H9 (cell line): ENCODE results near the gene CKS2. TPM values are rescaled to one million over a fixed set of nuclear protein-coding genes. Genes with fewer than 3 reads are reported as not detected.

ENCODE experiments used
- DNase-seq: peaks from one replicate; pipeline ENCODE4 v3.0.0-alpha.2; 2017
- H2AFZ ChIP-seq: one replicate; pipeline ENCODE4 v1.6.1; 2013; ENCODE audit warnings: mild to moderate bottlenecking, low read length, control low read depth, moderate library complexity
- H2AK5ac ChIP-seq: 2 replicates; pipeline ENCODE4 v1.6.1; 2013; ENCODE audit warnings: low read length, control low read depth, mixed read lengths; ENCODE audit not compliant: insufficient read length
- H2BK120ac ChIP-seq: one replicate; pipeline ENCODE4 v1.6.1; 2013; ENCODE audit warnings: low read depth, mild to moderate bottlenecking, low read length, control low read depth, inconsistent platforms; ENCODE audit not compliant: poor library complexity, severe bottlenecking
- H2BK12ac ChIP-seq: 2 replicates; pipeline ENCODE4 v1.6.1; 2013; ENCODE audit warnings: low read length, control low read depth, mixed read lengths, low read depth; ENCODE audit not compliant: insufficient read length
- H2BK15ac ChIP-seq: 2 replicates; pipeline ENCODE4 v1.6.1; 2013; ENCODE audit warnings: low read depth, low read length, control low read depth
- H2BK20ac ChIP-seq: one replicate; pipeline ENCODE4 v1.6.1; 2013; ENCODE audit warnings: low read depth, mild to moderate bottlenecking, low read length, control low read depth, inconsistent platforms; ENCODE audit not compliant: poor library complexity, severe bottlenecking
- H2BK5ac ChIP-seq: 2 replicates; pipeline ENCODE4 v1.6.1; 2013; ENCODE audit warnings: low read length, control low read depth, mixed read lengths; ENCODE audit not compliant: insufficient read length
- H3K14ac ChIP-seq: 2 replicates; pipeline ENCODE4 v1.6.1; 2013; ENCODE audit warnings: low read length, control low read depth; ENCODE audit not compliant: insufficient read depth
- H3K18ac ChIP-seq: 2 replicates; pipeline ENCODE4 v1.6.1; 2013; ENCODE audit warnings: low read depth, mild to moderate bottlenecking, mixed read lengths, low read length, control low read depth; ENCODE audit not compliant: insufficient read length
- H3K23ac ChIP-seq: 2 replicates; pipeline ENCODE4 v1.6.1; 2013; ENCODE audit warnings: low read length, control low read depth, mixed read lengths, low read depth; ENCODE audit not compliant: insufficient read length
- H3K23me2 ChIP-seq: 2 replicates; pipeline ENCODE4 v1.6.1; 2013; ENCODE audit warnings: low read depth, mild to moderate bottlenecking, mixed read lengths, low read length, control low read depth; ENCODE audit not compliant: insufficient read length, poor library complexity, severe bottlenecking
- H3K27ac ChIP-seq: 2 replicates; pipeline ENCODE4 v1.5.1; 2013; ENCODE audit warnings: low read length, control low read depth, mixed read lengths, low read depth; ENCODE audit not compliant: insufficient read length
- H3K27me3 ChIP-seq: 2 replicates; pipeline ENCODE4 v1.6.1; 2013; ENCODE audit warnings: low read length, control low read depth, inconsistent platforms; ENCODE audit not compliant: insufficient read depth
- H3K4ac ChIP-seq: 2 replicates; pipeline ENCODE4 v1.6.1; 2013; ENCODE audit warnings: low read depth, mild to moderate bottlenecking, control low read depth, inconsistent platforms, low read length, moderate library complexity
- H3K4me1 ChIP-seq: 2 replicates; pipeline ENCODE4 v1.6.1; 2013; ENCODE audit warnings: low read length, control low read depth, inconsistent platforms; ENCODE audit not compliant: insufficient read depth
- H3K4me2 ChIP-seq: 2 replicates; pipeline ENCODE4 v1.6.1; 2013; ENCODE audit warnings: low read length, control low read depth, mixed read lengths; ENCODE audit not compliant: insufficient read length, insufficient read depth
- H3K56ac ChIP-seq: 2 replicates; pipeline ENCODE4 v1.6.1; 2013; ENCODE audit warnings: low read depth, mild to moderate bottlenecking, mixed read lengths, low read length, control low read depth; ENCODE audit not compliant: insufficient read length
- H3K79me1 ChIP-seq: 2 replicates; pipeline ENCODE4 v1.6.1; 2013; ENCODE audit warnings: low read depth, mild to moderate bottlenecking, moderate library complexity, low read length, control low read depth, inconsistent platforms; ENCODE audit not compliant: insufficient read depth, poor library complexity, severe bottlenecking
- H3K79me2 ChIP-seq: 2 replicates; pipeline ENCODE4 v1.6.1; 2013; ENCODE audit warnings: low read length, control low read depth, inconsistent platforms; ENCODE audit not compliant: insufficient read depth
- H3K9ac ChIP-seq: 2 replicates; pipeline ENCODE4 v1.6.1; 2013; ENCODE audit warnings: low read length, control low read depth, mixed read lengths; ENCODE audit not compliant: insufficient read length; ENCODE audit errors: extremely low read depth
- H3K9me3 ChIP-seq: one replicate; pipeline ENCODE4 v1.6.1; 2013; ENCODE audit warnings: low read depth, low read length, inconsistent platforms; ENCODE audit not compliant: control insufficient read depth
- H3T11ph ChIP-seq: one replicate; pipeline ENCODE4 v1.6.1; 2013; ENCODE audit warnings: mild to moderate bottlenecking, low read length, control low read depth, inconsistent platforms
- H4K20me1 ChIP-seq: one replicate; pipeline ENCODE4 v1.6.1; 2013; ENCODE audit not compliant: control insufficient read depth, insufficient read length, insufficient read depth
- H4K5ac ChIP-seq: 2 replicates; pipeline ENCODE4 v1.6.1; 2013; ENCODE audit warnings: low read depth, mild to moderate bottlenecking, mixed read lengths, low read length, control low read depth; ENCODE audit not compliant: insufficient read length
- H4K8ac ChIP-seq: replicated peaks from 2 replicates; pipeline ENCODE4 v1.6.1; 2013; ENCODE audit warnings: low read length, control low read depth, mixed read lengths, low read depth; ENCODE audit not compliant: insufficient read length
- H4K91ac ChIP-seq: 2 replicates; pipeline ENCODE4 v1.6.1; 2013; ENCODE audit warnings: low read depth, mild to moderate bottlenecking, moderate library complexity, mixed read lengths, low read length, control low read depth; ENCODE audit not compliant: insufficient read length
- H3K27ac Mint-ChIP-seq, 3 experiments: 2 replicates in 2 of 3; 3 replicates in 1 of 3; pipeline ENCODE4 v1.8.0; 2020 to 2021; ENCODE audit warnings: mixed read lengths in 3 of 3, mild to moderate bottlenecking in 1 of 3, moderate library complexity in 1 of 3
- H3K27me3 Mint-ChIP-seq: 2 replicates; pipeline ENCODE4 v1.8.0; 2021; ENCODE audit warnings: low read depth, mild to moderate bottlenecking, moderate library complexity, mixed read lengths
- H3K36me3 Mint-ChIP-seq, 3 experiments: 2 replicates in 2 of 3; 3 replicates in 1 of 3; pipeline ENCODE4 v1.8.0; 2020 to 2021; ENCODE audit warnings: low read depth in 3 of 3, mixed read lengths in 3 of 3; ENCODE audit not compliant: insufficient read depth in 1 of 3
- H3K4me1 Mint-ChIP-seq, 2 experiments: 2 replicates each; pipeline ENCODE4 v1.8.0; 2020; ENCODE audit warnings: mixed read lengths in 2 of 2
- H3K4me3 Mint-ChIP-seq, 2 experiments: 2 replicates in 1 of 2; 3 replicates in 1 of 2; pipeline ENCODE4 v1.8.0; 2020 to 2021; ENCODE audit warnings: mild to moderate bottlenecking in 2 of 2, mixed read lengths in 2 of 2, moderate library complexity in 1 of 2
- H3K9me3 Mint-ChIP-seq, 2 experiments: 2 replicates in 1 of 2; 3 replicates in 1 of 2; pipeline ENCODE4 v1.8.0; 2020; ENCODE audit warnings: mild to moderate bottlenecking in 2 of 2, mixed read lengths in 2 of 2, moderate library complexity in 1 of 2
- WGBS: extraction: QIAGEN DNeasy Blood & Tissue Kit; methylation state at CpG from one replicate; pipeline ENCODE4 v1.1.7; 2013; ENCODE audit warnings: missing lambda C conversion rate, low lambda C conversion rate, mixed read lengths; ENCODE audit not compliant: insufficient read length; ENCODE audit errors: extremely low coverage; 5-methylcytosine and 5-hydroxymethylcytosine counted together
- total RNA-seq: library from RNA; stranded (reverse); gene quantifications from 2 replicates; pipeline ENCODE4 v1.2.1, GENCODE V29; 2021
- TF ChIP-seq, protein P1 (sequence below): fragments of 200-600 bp; sonication (generic); conservative IDR thresholded peaks from 3 replicates; pipeline ENCODE4 v1.8.0; 2021; ENCODE audit warnings: antibody characterized with exemption, mild to moderate bottlenecking

CKS2 gene
- total RNA-seq, 1 experiment from 2014 or later: 211 TPM

- Mint-ChIP-seq H3K4me3 (no peak overlapping the region), H3K27ac (no peak overlapping the region; a peak in 1 of 7 replicates), H3K9me3 (no peaks in the 10 kb centered on the region), H3K36me3 (peaks cover 36 to 88% (median 88%) of the 10 kb centered on the region in 3 experiments; a peak in 6 of 7 replicates), H3K27me3 (no peaks in the 10 kb centered on the region), H3K4me1 (no peaks in the 10 kb centered on the region)
- Histone ChIP-seq H3K4me2 (no peak overlapping the region), H3T11ph (no peak overlapping the region), H3K79me2 (no peaks in the 10 kb centered on the region), H3K23me2 (no peaks in the 10 kb centered on the region), H3K23ac (no peak overlapping the region), H2BK12ac (no peak overlapping the region), H2BK5ac (no peak overlapping the region), H3K4ac (no peak overlapping the region), H3K9me3 (no peaks in the 10 kb centered on the region), H4K5ac (no peak overlapping the region), H3K14ac (no peak overlapping the region), H3K27me3 (no peaks in the 10 kb centered on the region), H2BK20ac (no peak overlapping the region), H2AFZ (no peak overlapping the region), H3K27ac (no peak overlapping the region), H2AK5ac (no peak overlapping the region), H4K8ac (no peak overlapping the region), H3K4me1 (no peaks in the 10 kb centered on the region), H3K9ac (no peak overlapping the region), H4K91ac (no peak overlapping the region), H3K18ac (no peak overlapping the region), H2BK120ac (no peak overlapping the region), H4K20me1 (no peaks in the 10 kb centered on the region), H3K79me1 (no peaks in the 10 kb centered on the region), H3K56ac (no peak overlapping the region), H2BK15ac (no peak overlapping the region)
- DNase-seq: no peak
- TF ChIP-seq, protein P1, sequence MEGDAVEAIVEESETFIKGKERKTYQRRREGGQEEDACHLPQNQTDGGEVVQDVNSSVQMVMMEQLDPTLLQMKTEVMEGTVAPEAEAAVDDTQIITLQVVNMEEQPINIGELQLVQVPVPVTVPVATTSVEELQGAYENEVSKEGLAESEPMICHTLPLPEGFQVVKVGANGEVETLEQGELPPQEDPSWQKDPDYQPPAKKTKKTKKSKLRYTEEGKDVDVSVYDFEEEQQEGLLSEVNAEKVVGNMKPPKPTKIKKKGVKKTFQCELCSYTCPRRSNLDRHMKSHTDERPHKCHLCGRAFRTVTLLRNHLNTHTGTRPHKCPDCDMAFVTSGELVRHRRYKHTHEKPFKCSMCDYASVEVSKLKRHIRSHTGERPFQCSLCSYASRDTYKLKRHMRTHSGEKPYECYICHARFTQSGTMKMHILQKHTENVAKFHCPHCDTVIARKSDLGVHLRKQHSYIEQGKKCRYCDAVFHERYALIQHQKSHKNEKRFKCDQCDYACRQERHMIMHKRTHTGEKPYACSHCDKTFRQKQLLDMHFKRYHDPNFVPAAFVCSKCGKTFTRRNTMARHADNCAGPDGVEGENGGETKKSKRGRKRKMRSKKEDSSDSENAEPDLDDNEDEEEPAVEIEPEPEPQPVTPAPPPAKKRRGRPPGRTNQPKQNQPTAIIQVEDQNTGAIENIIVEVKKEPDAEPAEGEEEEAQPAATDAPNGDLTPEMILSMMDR: no peak
- no CpG with 5 or more reads among the region's 3 CpGs for WGBS
Measured at GRCh38 chr9:89358376-89358916, 47.5 kb downstream of the CKS2 start.
